HL-60 (cell line): Measurements from ENCODE around the gene CHST11.

Source experiments
- DNase-seq, 2 experiments: peaks; one replicate each; pipeline ENCODE4 v3.0.0-alpha.2; 2010 to 2020; ENCODE audit warnings: low read depth in 1 of 2, low spot score in 1 of 2
- H3K27ac ChIP-seq: fragments of 250-450 bp; sonication (Bioruptor Pico); replicated peaks from 2 replicates; pipeline ENCODE4 v1.5.1; 2020; ENCODE audit warnings: mild to moderate bottlenecking, moderate library complexity
- H3K27me3 ChIP-seq: fragments of 250-450 bp; sonication (Bioruptor Pico); 2 replicates; pipeline ENCODE4 v1.5.1; 2021; ENCODE audit warnings: mild to moderate bottlenecking, moderate library complexity; ENCODE audit not compliant: insufficient read depth, poor library complexity, severe bottlenecking
- H3K4me3 ChIP-seq: replicated peaks from 2 replicates; pipeline ENCODE4 v1.5.1; 2011; ENCODE audit warnings: mild to moderate bottlenecking, control low read depth, low read length; ENCODE audit not compliant: insufficient read depth
- GABPA ChIP-seq: IDR thresholded peaks from 2 replicates; pipeline ENCODE4 v1.6.1; 2012; ENCODE audit warnings: low read depth
- POLR2AphosphoS5 ChIP-seq: IDR thresholded peaks from 2 replicates; pipeline ENCODE4 v1.6.1; 2012; ENCODE audit warnings: low read depth
- REST ChIP-seq: IDR thresholded peaks from 2 replicates; pipeline ENCODE4 v1.6.1; 2012; ENCODE audit warnings: low read depth; ENCODE audit not compliant: insufficient replicate concordance
- SPI1 ChIP-seq: IDR thresholded peaks from 2 replicates; pipeline ENCODE4 v1.6.1; 2012; ENCODE audit warnings: low read depth, mild to moderate bottlenecking, borderline replicate concordance
- TF ChIP-seq, protein P1 (sequence below): IDR thresholded peaks from one replicate; pipeline ENCODE4 v1.5.1; 2011; ENCODE audit warnings: low read length, control low read depth, inconsistent platforms; ENCODE audit not compliant: insufficient read depth

CHST11 gene

GRCh38 chr12:104496336-104496735 lies 39.6 kb downstream of the CHST11 start:
- TF ChIP-seq REST (no peak), GABPA (no peak), POLR2AphosphoS5 (no peak), SPI1 (no peak)
- TF ChIP-seq, protein P1, sequence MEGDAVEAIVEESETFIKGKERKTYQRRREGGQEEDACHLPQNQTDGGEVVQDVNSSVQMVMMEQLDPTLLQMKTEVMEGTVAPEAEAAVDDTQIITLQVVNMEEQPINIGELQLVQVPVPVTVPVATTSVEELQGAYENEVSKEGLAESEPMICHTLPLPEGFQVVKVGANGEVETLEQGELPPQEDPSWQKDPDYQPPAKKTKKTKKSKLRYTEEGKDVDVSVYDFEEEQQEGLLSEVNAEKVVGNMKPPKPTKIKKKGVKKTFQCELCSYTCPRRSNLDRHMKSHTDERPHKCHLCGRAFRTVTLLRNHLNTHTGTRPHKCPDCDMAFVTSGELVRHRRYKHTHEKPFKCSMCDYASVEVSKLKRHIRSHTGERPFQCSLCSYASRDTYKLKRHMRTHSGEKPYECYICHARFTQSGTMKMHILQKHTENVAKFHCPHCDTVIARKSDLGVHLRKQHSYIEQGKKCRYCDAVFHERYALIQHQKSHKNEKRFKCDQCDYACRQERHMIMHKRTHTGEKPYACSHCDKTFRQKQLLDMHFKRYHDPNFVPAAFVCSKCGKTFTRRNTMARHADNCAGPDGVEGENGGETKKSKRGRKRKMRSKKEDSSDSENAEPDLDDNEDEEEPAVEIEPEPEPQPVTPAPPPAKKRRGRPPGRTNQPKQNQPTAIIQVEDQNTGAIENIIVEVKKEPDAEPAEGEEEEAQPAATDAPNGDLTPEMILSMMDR, result no peak
- no peak overlapping the region for H3K27ac ChIP-seq
- H3K27me3 ChIP-seq, result no peaks in the 10 kb centered on the region
- H3K4me3 ChIP-seq, result no peak overlapping the region
- no peak for DNase-seq

GRCh38 chr12:104498211-104498801 lies 41.6 kb downstream of the CHST11 start:
- no peak for DNase-seq
- TF ChIP-seq SPI1 (no peak), GABPA (no peak)
- TF ChIP-seq, protein P1, result no peak
- Histone ChIP-seq H3K27me3 (no peaks in the 10 kb centered on the region), H3K27ac (no peak overlapping the region), H3K4me3 (no peak overlapping the region)

DNA sequence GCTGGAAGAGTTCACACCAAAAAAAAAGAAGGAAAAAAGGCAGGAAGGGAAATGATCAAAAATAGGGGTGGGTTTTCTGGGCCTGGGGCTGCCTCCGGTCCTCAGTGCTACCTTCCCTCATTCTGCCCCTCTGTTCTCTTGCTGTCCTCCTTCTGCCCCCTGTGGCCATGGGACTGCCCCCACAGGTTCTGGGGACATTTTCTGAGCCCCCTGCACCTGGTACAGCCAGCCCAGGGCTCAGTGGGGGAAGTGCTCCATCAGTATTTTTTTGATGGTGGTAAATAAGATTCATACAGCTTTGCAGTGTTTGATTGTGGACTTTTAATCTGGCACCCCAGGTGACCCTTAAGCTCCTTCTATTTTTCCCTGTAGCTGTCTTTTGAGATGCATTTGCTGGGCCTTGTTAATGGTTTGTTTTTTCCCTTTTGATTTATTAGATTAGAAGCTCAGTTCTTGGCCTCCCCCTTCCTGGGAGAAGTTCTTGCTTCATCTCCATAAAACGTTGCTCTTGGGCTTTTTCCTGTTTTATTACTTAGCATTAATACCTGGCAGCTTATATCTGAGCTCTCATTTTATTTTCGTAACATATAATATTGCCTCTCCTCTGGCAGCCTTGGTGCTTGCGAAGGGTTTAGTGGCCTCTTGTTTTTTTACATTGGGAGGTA lies 43.1 kb downstream of the CHST11 start:
- no peak for DNase-seq
- no peak overlapping the region for H3K27ac ChIP-seq
- TF ChIP-seq POLR2AphosphoS5 (no peak), REST (no peak), SPI1 (no peak), GABPA (no peak)
- TF ChIP-seq, protein P1, result no peak

DNA sequence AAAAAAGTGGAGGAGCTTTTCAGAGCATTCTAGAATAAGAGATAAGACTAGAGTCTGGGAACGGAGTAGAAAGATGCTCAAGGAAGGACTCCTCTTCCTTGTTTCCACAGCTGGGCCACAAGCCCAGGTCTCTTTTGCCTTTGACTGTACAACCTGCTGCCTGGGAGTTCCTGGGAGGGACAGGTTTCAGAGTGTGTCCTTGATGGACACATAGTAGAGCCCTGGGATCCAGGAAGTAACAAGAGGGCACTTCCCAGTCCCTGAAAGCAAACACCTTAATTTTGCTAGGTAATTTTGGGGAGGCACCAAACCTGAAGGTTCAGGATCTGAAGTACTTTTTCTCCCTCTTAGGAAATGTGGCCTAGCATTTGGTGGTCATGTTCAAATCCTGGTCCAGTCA lies 44.4 kb downstream of the CHST11 start:
- TF ChIP-seq SPI1, result no peak
- no peak for TF ChIP-seq POLR2AphosphoS5
- no peak for TF ChIP-seq GABPA
- TF ChIP-seq REST, result no peak
- TF ChIP-seq, protein P1, result no peak
- Histone ChIP-seq H3K27ac (no peak overlapping the region), H3K4me3 (no peak overlapping the region), H3K27me3 (no peaks in the 10 kb centered on the region)
- DNase-seq, result no peak

More for the DNA sequence above, 43.1 kb downstream of the CHST11 start:
- Histone ChIP-seq H3K4me3 (no peak overlapping the region), H3K27me3 (no peaks in the 10 kb centered on the region)
